HG03571 (cell line): Measurements from ENCODE around the gene BABAM1.
A peak's percentile ranks its signal among the peaks of the same experiment; 100 is the strongest.

Experiments
- ATAC-seq: cut with Tn5 transposase; IDR thresholded peaks from one replicate; pipeline ENCODE4 v1.9.1; 2021; ENCODE audit not compliant: unreplicated experiment

Gene BABAM1

DNA sequence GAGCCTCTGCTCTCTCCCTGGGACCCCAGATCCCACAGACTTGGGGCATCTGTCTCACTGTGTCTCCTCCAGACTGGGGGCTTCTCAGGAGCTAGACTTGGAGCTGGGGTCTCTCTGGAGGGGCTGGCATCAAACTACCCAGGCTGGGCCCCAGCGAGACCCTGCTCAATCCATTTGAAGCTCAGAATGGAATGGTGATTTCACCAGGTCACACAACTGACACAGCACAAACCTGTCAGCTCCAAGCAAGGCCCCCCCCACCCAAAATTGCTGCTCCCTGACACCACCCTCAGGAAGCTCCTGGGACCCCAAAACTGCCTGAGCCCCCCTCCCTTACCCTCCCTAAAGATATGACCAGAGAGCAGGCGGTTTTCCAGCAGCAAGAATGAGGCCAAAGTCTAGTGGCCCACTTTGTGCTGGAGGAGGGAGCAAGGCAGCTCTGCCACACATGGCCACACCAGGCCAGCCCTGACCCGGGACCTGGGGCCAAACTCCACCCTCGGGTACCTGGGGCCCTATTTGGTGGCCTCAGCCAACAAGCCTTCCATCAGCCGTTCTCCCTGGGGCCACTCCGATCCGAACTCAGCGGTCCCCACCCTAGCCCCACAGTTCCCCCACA is 23.9 kb upstream of the BABAM1 start:
- no peak for ATAC-seq

DNA sequence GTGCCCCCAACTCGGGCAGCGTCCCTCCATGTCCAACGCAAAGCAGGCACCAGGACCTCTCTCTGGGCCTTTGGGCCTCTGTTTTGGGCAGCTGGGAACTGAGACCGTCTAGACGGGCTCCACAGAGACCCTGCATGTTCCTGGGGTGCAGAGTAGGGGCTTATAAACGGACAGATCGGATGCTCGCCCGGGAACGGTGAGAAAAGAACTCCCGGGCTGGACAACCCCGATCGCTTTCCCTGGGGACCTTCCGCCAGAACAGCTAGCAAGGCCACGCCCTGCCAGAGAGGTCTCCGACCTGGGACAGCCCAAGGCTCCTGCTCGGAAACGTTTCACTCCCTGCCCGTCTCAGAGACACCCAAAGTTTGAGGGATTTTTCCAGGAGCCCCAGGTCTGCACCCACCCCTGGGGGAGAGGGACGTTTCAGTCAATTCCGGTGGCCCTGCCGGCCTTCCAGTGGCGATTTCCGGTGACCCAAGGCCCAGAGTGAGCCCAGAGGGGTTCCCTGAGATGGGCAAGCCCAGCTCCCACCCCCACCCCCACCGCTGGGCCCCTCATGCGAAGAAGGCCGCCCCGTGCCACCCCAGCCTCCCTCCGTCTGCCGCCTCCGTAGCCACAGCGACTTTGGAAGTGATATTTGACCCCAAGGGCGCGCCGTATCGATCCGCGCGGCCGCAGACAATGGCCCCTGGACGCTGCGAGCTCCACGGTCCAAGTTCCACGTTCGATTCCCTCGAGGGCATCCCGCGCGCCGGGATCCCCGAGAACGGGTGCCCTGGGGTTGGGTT is 23.2 kb upstream of the BABAM1 start:
- ATAC-seq, result no peak

DNA sequence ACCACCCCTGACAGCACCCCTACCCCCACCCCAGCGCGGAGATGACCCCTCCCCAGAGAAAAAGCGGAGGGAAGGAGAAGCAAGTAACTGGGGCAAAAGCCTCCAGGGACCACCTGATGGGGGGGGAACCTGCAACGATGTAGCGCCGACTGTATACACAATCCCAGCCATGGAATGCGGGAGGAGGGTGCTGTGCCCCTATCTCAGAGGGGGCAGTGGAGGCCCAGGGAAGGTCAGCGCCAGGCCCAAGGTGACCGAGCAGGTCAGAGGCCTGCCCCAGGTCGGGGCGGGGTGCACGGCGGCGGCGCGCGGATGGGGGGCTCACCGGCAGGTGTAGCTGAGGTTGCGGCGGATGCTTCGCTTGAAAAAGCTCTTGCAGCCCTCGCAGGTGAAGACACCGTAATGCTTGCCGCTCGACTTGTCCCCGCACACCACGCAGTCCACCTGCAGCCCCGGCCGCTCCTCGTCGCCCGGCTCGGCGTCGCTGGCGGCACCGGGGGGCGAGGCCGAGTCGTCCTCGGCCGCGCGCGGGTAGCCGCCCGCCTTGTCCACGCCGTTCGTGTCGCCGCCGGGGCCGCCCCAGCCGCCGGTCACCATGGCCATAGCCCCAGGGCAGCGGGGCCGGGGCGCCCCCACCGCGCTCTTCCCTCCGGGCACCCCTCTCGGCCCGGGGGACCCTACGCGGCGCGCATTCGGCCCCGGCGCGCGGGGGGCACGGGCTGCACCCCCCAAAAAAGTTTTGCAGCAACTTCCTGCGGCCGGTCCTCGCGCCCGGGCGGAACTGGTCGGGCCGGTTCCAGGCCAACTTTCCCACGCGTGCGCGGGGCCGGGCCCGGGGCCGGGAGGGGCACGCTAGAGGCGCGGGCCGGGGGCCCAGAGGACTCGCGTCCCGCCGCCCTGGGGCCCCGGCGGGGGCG is 22.4 kb upstream of the BABAM1 start:
- peak; percentile 22 for ATAC-seq

GRCh38 chr19:17245535-17245984 is 21.7 kb upstream of the BABAM1 start, which contains the start of gene NR2F6:
NR2F6 (minus strand) TSS chr19:17245919; CDS start chr19:17245220, 699 bp downstream.
- ATAC-seq, result no peak

DNA sequence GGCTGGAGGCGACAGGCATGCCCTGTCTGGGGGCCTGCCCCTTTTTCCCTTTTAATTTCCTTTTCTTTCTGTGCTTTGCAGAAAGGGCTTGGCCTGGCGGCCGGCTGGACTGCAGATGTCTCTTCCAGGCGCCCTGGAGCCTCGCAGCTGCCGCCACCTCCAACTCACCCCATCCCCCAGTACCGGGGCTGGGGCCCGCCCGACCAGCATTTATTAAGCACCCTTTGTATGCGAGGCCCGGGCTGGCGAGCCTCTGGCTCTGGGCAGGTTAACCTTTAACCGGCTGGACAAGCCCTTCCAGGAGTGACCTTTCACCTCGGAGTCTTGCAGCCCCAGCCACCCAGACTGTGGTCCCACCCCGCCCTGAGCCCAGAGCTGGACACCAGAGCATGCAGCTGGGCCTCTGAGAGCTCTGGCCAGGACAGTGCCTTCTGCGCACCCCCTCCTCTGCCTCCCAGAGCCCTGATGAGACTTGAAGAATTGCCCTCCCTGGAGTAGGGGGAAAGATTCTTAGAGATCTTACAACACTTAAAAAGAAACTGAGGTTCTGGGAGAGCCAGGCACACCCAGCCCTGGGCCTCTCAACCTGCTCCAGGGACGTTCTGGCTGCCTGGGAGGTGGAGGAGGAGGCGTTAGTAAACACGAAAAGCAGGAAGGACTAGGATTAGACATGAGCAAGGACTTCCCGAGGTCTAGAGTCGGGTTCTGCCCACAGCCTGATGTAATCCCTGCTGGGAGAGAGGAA is 20.4 kb upstream of the BABAM1 start:
- ATAC-seq, result no peak

- no peak for ATAC-seq
Observed at GRCh38 chr19:17248011-17248776, 19.0 kb upstream of the BABAM1 start.

DNA sequence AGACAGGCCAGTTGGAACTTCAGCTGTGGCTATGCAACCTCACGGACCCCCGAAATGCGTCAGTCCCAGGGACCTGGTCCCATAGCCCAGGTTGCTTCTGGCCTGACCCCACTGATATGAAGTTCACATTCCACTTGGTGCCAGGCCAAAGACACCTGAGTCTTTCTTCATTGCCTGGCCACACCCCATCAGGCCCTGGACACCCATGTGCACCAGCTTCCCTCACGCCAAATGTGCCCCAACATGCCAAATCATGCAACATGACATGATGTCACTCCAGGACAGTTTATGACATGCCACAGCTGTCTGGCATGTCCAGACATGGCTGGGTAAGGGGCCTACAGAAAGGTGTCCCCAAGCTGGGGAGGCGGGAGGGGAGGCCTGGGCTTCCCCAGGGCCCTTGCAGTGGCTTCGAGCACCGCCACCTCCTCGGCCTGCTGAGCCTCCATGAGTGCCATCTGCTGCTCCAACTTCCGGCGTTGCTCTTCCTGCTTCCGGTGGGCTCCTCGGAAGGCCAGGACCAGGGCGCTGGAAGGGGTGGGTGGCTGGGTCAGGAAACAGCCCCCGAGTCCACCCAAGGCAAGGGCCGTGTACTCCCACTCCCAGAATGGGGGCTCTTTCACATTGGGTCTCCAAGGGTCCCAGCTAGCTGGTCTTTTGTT is 17.2 kb upstream of the BABAM1 start:
- ATAC-seq, result no peak

- ATAC-seq, result no peak
Observed at GRCh38 chr19:17254636-17255035, 12.6 kb upstream of the BABAM1 start.

DNA sequence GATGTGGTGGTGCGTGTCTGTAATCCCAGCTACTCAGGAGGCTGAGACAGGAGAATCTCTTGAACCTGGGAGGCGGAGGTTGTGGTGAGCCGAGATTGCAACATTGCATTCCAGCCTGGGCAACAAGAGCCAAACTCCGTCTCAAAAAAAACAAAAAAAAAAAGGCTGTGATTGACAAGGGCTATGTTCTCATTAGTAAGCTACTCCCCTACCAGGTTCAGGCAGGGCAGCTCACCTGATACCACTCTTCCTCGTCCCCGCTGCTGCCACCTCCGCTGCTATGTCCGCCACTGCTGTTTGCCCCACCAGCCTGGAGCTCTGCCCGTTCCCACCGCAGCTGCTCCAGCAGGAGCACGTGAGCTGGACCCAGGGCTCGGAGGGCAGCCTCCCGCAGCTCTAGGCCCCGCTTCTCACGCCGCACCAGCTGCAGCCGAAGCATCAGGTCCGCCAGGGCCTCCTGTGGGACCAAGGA is 12.1 kb upstream of the BABAM1 start:
- ATAC-seq, result no peak

DNA sequence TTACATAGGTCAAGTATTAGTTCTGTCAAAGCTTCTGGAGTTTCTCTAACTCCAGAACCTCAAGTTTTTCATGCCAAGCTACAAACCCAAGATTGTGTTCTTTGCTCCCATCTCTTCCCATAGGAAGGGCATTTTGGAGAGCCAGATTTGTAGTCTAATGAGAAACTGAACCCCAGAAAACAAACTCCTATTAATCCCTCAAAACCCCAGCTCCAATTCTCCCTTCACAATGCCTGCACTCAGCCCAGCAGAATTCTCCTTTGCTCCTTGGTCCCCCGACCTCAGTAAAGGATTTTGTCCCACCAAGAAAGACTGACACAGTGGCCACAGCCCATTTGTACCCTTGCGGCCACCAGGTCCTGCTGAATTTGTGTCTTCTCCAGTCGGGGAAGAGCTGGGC is 11.1 kb upstream of the BABAM1 start:
- ATAC-seq, result no peak

DNA sequence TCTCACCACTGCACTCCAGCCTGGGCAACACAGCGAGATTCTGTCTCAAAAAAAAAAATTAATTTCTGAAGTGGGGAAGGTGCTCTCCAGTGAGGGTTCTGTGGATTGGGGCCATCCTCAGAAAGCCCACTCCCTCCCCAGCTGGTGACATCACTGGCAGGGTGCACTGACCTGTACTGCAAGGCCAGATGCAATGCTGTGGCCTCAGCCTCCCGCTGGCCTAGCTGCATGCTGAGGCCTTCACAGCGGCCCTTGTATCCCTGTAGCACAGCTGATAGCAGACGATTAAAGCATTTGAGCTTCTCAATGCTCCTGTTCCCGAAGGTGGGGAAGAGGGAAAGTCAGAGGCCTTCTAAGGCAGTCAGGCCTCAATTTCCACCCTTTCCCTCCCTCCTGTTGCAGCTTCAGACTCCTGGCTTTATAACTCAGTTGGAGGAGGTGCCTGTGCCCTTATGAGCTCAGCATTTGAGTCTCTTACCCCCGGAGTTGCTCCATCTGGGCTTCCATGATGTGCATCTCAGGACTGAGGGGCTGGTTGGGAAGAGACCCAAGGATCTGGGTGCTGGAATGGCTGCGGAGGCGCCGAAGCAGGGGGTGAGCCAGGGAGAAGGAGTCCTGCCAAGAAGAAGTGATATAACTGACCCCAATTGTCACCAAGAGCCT is 8.0 kb upstream of the BABAM1 start:
- ATAC-seq, result no peak

GRCh38 chr19:17259934-17260333 is 7.3 kb upstream of the BABAM1 start:
- no peak for ATAC-seq

DNA sequence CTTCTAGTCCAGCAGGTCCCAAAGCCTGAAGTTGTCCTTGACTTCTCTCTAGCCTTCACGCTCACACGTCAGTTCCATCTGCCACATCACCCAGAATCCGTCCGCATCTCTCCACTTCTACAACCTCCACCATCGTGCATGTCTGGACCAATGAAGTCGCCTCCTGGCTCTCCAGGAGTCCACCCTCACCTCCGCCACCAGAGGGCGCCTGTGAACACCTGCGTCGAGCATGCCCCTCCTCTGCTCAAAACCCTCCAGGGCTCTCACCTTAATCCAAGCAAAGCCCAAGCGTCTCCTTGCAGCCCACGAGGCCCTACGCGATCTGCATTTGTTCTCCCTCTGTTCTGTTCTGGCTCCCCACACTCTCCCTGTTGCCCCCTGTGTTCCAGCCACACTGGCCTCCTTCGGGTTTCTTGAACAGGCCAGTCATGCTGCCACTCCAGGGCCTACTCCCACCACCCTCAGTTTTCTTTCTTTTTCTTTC is 6.4 kb upstream of the BABAM1 start:
- peak; percentile 76 for ATAC-seq

- no peak for ATAC-seq
Observed at GRCh38 chr19:17262557-17262956, 4.7 kb upstream of the BABAM1 start.

DNA sequence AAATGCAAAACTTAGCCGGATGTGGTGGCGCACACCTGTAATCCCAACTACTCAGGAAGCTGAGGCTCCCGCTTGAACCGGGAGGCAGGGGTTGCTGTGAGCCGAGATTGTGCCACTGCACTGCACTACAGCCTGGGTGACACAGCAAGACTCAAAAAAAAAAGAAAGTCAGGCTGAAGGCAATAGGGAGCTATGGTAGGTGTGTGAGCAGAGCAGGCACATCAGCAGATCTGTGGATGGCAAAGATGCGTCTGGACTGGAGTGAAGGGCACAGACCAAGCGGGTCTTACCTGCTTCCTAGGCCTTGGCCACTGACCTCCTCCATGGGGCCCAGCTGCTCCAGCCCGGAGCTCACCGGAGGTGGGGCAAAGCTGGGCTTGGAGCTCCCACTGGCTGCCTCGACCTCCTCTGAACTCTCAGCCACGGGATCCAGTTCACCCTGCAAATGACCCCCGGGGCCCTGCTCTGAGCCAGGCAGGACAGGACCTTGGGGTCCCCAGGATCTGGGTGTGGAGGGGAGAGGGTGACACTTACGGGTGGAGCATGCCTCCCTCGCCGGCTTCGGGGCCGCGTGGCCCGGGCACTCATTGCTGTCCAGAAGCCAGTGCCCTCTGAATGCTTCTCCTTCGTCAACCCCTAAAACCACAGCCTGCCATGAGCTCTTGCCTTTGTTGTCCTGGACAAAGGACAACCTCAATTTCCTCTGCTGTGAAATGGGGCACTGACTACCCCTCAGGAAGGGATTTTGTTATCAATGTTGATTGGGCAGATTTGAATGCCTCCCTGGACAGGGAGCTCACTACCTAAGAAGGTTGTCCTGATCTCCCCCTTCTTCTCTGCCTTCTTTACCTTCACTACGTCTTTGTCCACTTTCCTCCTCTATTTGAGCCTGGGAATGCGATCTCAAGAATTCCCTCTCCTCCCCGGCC is 3.3 kb upstream of the BABAM1 start:
- ATAC-seq, result no peak

DNA sequence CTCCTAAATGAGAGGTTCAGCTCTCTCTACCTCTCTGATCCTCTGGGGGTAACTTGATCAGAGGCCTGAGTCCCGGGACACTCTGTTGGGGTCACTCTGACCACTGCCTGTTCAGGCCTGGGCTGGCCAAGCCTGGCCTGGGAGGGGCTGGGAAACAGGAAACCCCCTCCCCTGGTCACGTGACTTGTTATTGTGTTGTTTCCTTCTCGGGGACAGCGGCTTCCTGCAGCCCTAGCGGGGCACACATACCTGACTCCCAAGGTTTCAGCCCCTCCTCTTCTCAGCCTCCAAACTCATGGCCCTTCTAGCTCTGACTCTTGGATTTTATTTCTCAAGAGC is 2.6 kb upstream of the BABAM1 start, which contains the start of gene USHBP1:
Gene USHBP1 (minus strand): TSS at position 105 of the 339 bp plus-strand sequence. CDS start 446 bp downstream, outside the sequence.
- no peak for ATAC-seq

- no peak for ATAC-seq
Observed at GRCh38 chr19:17266026-17266425, 1.2 kb upstream of the BABAM1 start.

- ATAC-seq, result peak; percentile 8
Observed at GRCh38 chr19:17266589-17266974, 661 bp upstream of the BABAM1 start.
